SK-N-SH treated with all-trans-retinoic acid at 6 μM for 48 hours (cell line): ENCODE results near the gene FBXL5.

Experiments
- ARNTL ChIP-seq: fragments of 450-650 bp; formaldehyde crosslinking; IDR thresholded peaks from 2 replicates; pipeline ENCODE4 v1.5.0; 2020; ENCODE audit warnings: low read depth, mild to moderate bottlenecking, moderate library complexity, borderline replicate concordance
- TF ChIP-seq, protein P1 (sequence below): fragments of 250-450 bp; sonication (Bioruptor Pico); IDR thresholded peaks from 2 replicates; pipeline ENCODE4 v1.5.1; 2021; ENCODE audit warnings: mild to moderate bottlenecking, moderate library complexity

GRCh38 chr4:15586066-15586465, 69.1 kb downstream of the FBXL5 start:
- TF ChIP-seq ARNTL (CRISPR knock-in tag) = no peak
- TF ChIP-seq, protein P1, sequence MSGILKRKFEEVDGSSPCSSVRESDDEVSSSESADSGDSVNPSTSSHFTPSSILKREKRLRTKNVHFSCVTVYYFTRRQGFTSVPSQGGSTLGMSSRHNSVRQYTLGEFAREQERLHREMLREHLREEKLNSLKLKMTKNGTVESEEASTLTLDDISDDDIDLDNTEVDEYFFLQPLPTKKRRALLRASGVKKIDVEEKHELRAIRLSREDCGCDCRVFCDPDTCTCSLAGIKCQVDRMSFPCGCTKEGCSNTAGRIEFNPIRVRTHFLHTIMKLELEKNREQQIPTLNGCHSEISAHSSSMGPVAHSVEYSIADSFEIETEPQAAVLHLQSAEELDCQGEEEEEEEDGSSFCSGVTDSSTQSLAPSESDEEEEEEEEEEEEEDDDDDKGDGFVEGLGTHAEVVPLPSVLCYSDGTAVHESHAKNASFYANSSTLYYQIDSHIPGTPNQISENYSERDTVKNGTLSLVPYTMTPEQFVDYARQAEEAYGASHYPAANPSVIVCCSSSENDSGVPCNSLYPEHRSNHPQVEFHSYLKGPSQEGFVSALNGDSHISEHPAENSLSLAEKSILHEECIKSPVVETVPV = no peak
